ENCODE measurements around the gene STK33. TPM values are rescaled to one million over a fixed set of nuclear protein-coding genes. Genes with fewer than 3 reads are reported as not detected.

The STK33 gene
- total RNA-seq, 1 donor: 1.1 TPM

DNA sequence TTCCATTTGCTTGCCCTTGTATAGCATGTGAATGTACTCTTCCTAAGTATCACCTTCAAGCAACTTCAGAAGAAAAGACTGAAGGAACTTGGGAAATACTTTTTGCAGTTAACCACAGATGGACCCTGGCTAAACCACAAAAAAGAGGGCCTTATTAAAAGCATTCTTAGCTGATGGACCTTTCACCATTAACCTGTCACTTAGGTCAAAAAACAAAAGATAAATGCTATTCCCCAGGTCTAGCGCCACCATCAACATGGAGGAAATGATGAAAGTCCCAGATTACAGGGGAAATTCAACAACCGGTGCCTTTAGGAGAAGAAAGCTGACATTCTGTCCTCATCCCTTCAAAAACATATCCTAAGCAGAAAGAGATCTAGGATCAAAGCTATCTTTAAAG, 29.5 kb downstream of the STK33 start:
- DNase-seq (ENCODE audit: low read depth): no peak
- TF ChIP-seq, protein P1, sequence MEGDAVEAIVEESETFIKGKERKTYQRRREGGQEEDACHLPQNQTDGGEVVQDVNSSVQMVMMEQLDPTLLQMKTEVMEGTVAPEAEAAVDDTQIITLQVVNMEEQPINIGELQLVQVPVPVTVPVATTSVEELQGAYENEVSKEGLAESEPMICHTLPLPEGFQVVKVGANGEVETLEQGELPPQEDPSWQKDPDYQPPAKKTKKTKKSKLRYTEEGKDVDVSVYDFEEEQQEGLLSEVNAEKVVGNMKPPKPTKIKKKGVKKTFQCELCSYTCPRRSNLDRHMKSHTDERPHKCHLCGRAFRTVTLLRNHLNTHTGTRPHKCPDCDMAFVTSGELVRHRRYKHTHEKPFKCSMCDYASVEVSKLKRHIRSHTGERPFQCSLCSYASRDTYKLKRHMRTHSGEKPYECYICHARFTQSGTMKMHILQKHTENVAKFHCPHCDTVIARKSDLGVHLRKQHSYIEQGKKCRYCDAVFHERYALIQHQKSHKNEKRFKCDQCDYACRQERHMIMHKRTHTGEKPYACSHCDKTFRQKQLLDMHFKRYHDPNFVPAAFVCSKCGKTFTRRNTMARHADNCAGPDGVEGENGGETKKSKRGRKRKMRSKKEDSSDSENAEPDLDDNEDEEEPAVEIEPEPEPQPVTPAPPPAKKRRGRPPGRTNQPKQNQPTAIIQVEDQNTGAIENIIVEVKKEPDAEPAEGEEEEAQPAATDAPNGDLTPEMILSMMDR (IDR thresholded peaks at IDR 0.05; ENCODE audit: insufficient read depth, low read length): no peak
- H3K4me3 ChIP-seq (ENCODE audit: low read depth, low read length): no peak overlapping the region

DNA sequence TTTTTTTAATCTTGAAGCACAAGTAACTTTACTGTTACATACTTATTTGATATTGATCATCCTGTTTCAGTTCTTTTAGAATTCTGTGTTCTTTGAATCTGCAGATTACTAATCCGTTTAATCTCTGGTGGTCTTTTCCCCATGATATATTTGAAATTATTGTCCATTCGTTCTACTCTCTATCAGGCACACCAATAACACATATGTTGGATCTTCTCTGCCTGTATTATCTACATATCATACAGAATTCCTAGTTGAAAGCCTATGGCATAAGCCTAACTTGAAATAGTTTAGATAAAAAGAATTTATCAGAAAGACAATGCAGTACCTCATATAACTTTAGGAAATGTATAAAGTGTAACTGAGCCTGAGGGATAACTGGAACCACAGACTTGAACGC, 32.6 kb downstream of the STK33 start:
- no peak for DNase-seq (ENCODE audit: low read depth)
- H3K4me3 ChIP-seq (ENCODE audit: low read depth, low read length): no peak overlapping the region
- TF ChIP-seq, protein P1 (IDR thresholded peaks at IDR 0.05; ENCODE audit: insufficient read depth, low read length): no peak

DNA sequence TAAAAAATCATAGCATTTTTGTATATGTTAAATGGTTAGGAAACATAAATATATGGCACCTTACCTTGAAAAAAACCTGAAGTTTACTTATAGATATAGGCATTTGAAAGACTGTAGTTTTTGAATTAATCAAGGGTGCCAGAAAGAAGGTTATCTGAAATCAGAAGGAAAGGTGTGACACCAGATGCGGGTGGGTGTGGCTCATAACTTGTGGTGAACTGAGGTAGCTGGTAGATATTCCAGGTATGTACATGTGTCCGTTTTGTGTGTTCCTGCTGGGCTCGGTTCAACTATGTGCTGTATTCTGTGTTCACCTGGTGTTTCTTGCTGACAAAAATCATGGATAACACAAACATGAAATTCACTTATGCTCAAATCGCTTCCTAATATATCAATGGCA, 35.6 kb downstream of the STK33 start:
- no peak overlapping the region for H3K4me3 ChIP-seq (ENCODE audit: low read depth, low read length)
- no peak for DNase-seq (ENCODE audit: low read depth)
- TF ChIP-seq, protein P1 (IDR thresholded peaks at IDR 0.05; ENCODE audit: insufficient read depth, low read length): no peak

DNA sequence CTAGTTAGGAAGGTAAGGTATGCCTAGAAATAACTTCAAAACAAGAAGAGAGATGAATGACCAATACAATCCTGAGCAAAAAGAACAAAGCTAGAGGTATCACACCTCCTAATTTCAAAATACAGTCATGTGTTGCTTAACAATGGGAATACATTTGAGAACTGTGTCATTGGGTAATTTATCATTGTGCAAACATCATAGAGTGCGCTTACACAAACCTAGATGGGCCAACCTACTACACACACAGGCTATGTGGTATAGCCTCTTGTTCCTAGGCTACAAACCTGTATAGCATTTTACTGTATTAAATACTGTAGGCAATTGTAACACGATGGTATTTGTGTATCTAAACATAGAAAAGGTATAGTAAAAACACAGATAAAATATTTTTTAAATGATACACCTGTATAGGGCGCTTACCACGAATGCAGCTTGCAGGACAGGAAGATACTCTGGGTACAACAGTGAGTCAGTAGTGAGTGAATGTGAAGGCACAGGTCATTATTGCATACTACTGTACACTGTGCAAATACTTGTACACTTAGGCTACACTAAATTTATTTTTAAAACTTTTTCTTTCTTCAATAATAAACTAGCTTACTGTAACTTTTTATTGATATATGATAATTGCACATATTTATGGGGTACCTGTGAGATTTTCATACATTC, 48.2 kb downstream of the STK33 start:
- no peak overlapping the region for H3K4me3 ChIP-seq (ENCODE audit: low read depth, low read length)
- no peak for DNase-seq (ENCODE audit: low read depth)
- TF ChIP-seq, protein P1 (IDR thresholded peaks at IDR 0.05; ENCODE audit: insufficient read depth, low read length): no peak

DNA sequence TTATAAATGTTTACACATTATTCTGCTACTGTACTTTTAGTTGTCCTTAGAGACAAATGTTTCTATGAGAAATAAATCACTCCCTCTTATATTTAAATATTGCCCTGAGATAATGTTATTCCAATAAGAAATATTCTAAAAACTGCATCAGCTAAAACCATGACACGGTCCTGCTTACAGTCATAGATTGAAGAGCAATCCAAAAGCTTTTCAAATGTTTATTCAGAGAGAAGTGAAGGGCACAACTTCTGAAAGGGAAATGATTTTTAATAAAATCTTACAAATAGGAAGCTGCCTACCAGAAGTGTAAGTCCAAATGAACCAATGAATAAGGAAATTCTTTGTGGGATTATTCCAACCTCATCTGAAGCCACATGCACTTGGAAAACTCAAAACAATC, 49.2 kb downstream of the STK33 start:
- TF ChIP-seq, protein P1 (IDR thresholded peaks at IDR 0.05; ENCODE audit: insufficient read depth, low read length): no peak
- DNase-seq (ENCODE audit: low read depth): no peak
- H3K4me3 ChIP-seq (ENCODE audit: low read depth, low read length): no peak overlapping the region

DNA sequence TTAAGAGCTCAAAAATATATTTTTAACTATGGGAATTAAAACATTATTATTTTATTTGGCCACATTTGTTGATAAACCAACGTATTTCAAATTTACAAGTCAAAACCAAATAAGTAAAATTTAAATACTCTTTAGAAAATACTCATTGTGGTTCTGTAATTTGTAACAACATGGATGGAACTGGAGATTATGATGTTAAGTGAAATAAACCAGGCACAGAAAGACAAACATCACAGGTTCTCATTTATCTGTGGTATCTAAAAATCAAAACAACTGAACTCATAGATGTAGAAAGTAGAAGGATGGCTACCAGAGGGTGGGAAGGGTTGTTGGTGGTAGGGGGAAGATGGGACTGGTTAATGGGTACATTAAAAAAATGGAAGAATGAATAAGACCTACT, 50.8 kb downstream of the STK33 start:
- no peak overlapping the region for H3K4me3 ChIP-seq (ENCODE audit: low read depth, low read length)
- TF ChIP-seq, protein P1 (IDR thresholded peaks at IDR 0.05; ENCODE audit: insufficient read depth, low read length): no peak
- no peak for DNase-seq (ENCODE audit: low read depth)

DNA sequence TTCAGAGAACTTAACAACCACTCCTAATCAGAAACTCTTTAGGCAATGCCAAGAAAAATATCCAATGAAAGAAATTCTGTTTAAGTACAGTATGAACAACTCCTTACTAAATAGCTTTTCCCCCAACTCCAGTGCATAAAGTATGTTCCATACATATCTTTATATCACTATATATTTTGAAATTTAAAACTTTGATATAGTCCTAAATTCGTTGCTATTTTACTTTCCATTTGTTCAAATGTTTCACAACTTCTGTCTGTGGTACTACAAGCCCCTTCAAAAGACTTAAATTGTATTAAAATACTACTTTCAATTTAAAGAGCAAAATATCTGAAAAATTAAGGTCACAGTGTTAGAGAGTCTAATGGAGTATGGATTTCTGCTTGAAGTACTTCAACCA, 52.6 kb downstream of the STK33 start:
- no peak overlapping the region for H3K4me3 ChIP-seq (ENCODE audit: low read depth, low read length)
- DNase-seq (ENCODE audit: low read depth): no peak
- TF ChIP-seq, protein P1 (IDR thresholded peaks at IDR 0.05; ENCODE audit: insufficient read depth, low read length): no peak
